ENCODE data around the gene NPEPL1.
"Not testable (repeated sequence)": the region's sequence is repeated elsewhere in the genome, so short reads cannot be mapped to it uniquely, and the experiment has no call there.

NPEPL1 gene, protein sequence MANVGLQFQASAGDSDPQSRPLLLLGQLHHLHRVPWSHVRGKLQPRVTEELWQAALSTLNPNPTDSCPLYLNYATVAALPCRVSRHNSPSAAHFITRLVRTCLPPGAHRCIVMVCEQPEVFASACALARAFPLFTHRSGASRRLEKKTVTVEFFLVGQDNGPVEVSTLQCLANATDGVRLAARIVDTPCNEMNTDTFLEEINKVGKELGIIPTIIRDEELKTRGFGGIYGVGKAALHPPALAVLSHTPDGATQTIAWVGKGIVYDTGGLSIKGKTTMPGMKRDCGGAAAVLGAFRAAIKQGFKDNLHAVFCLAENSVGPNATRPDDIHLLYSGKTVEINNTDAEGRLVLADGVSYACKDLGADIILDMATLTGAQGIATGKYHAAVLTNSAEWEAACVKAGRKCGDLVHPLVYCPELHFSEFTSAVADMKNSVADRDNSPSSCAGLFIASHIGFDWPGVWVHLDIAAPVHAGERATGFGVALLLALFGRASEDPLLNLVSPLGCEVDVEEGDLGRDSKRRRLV

DNA sequence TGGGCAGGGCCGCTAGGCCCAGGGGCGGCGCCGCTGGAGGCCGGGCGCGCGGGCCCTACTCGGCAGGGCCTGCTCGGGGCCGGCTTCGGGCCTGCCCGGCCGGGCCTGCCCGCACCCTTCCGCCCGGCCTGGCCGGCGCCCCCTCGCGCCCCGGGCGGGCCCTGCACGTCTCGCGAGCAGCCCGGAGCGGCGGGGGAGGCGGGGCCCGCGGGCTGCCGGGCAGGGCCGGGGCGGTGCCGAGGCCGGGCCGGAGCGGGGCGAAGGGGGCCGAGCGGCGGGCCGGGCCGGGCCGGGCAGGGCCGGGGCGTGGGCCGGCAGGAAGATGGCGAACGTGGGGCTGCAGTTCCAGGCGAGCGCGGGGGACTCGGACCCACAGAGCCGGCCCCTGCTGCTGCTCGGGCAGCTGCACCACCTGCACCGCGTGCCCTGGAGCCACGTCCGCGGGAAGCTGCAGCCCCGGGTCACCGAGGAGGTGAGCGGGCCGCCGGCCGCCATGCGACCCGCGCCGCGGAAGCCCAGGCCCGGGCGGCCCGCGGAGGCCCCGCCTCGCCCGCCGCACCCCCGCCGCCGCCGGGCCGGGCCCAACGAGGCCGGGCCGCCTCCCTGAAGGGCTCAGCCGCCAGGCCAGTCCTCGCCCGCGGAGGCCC, at the start of gene NPEPL1:
NPEPL1 (plus strand) TSS at position 222 of the 647 bp plus-strand sequence; CDS start at position 323, 101 bp downstream.
- peaks cover 27% of the 10 kb centered on the region for H3K36me3 ChIP-seq (ENCODE audit: control insufficient read depth, insufficient read depth, low read length, severe bottlenecking)
- peak within 1 kb of the TSS; percentile 88 for H3K9ac ChIP-seq (ENCODE audit: low read length)
- H3K9me3 ChIP-seq (ENCODE audit: control insufficient read depth, low read length), result no peaks in the 10 kb centered on the region
- peaks cover 38% of the 10 kb centered on the region for H3K4me1 ChIP-seq (ENCODE audit: control insufficient read depth, insufficient read depth, low read length)
- peak; percentile 92 for DNase-seq (ENCODE audit: low read depth)
- peak within 1 kb of the TSS; percentile 80 for H3K4me3 ChIP-seq (ENCODE audit: low read length)
- no peaks in the 10 kb centered on the region for H3K27me3 ChIP-seq (replicated peaks; ENCODE audit: control insufficient read depth, insufficient read depth, low read length)

DNA sequence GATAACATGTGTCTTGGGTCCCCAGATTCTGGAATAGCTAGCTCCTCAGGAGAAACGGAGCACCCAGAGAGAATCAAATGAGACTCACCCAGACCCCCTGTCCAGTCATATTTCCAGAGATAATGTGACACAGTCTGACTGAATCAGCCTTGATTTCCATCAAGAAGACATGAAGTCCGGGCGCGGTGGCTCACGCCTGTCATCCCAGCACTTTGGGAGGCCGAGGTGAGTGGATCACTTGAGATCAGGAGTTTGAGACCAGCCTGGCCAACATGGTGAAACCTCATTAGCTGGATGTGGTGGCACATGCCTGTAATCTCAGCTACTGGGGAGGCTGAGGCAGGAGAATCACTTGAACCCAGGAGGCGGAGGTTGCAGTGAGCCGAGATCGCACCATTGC, 49.7 kb upstream of the NPEPL1 start:
- H3K4me3 ChIP-seq (ENCODE audit: low read length); DNase-seq (ENCODE audit: low read depth); H3K36me3 ChIP-seq (ENCODE audit: control insufficient read depth, insufficient read depth, low read length, severe bottlenecking); H3K9ac ChIP-seq (ENCODE audit: low read length); H3K9me3 ChIP-seq (ENCODE audit: control insufficient read depth, low read length); H3K27me3 ChIP-seq (replicated peaks; ENCODE audit: control insufficient read depth, insufficient read depth, low read length): not testable (repeated sequence)
- H3K4me1 ChIP-seq (ENCODE audit: control insufficient read depth, insufficient read depth, low read length), result peaks cover 15% of the 10 kb centered on the region

DNA sequence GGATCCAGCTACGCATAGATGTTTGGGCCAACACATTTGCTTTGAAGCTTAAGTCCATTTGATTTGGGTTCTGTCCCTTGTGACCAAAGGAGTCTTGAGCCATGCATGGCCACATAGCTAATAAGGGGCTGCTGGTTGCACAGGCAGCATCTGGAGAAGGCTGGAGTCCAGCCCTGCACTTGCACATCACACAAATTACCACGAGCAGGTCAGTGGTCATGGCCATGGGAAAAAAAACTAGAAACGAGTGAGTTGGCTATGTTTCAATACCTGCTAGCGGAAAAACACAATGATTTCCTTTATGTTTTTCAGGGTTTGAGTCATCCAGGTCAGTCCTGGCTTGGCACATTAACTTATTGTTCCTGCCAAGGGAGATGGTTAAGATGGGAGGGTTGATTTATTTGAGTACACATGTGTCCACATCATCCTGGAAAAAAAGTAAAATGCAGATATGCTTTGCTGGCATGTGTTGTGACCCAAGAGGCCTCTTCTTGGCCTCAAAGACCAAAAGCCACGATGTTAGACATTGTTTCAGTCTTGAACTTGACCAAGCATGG, 47.1 kb upstream of the NPEPL1 start:
- DNase-seq (ENCODE audit: low read depth), result no peak
- no peaks in the 10 kb centered on the region for H3K9me3 ChIP-seq (ENCODE audit: control insufficient read depth, low read length)
- no peaks in the 10 kb centered on the region for H3K27me3 ChIP-seq (replicated peaks; ENCODE audit: control insufficient read depth, insufficient read depth, low read length)
- H3K9ac ChIP-seq (ENCODE audit: low read length), result no peak overlapping the region
- H3K4me1 ChIP-seq (ENCODE audit: control insufficient read depth, insufficient read depth, low read length), result peaks cover 18% of the 10 kb centered on the region
- H3K36me3 ChIP-seq (ENCODE audit: control insufficient read depth, insufficient read depth, low read length, severe bottlenecking), result no peaks in the 10 kb centered on the region
- H3K4me3 ChIP-seq (ENCODE audit: low read length), result no peak overlapping the region

DNA sequence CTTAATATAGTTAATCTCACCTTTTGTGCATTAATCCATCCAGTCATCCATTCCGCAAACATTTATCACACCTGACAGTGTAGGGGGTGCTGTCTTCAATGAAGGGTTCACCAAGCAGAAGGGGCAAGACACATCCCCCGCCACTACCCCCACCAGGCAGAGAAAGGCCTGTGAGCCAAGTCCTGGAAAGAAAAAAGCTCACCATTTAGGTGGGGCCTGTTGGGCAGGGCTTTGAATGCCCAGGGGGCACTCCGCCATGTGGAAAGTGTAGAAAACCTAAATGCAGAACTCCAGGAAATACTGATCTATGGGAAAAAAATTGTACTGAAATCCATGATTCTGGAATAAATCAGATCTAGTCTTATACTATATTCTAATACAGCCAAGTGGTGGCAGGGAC, 46.3 kb upstream of the NPEPL1 start:
- DNase-seq (ENCODE audit: low read depth), result no peak
- no peaks in the 10 kb centered on the region for H3K36me3 ChIP-seq (ENCODE audit: control insufficient read depth, insufficient read depth, low read length, severe bottlenecking)
- no peak overlapping the region for H3K4me3 ChIP-seq (ENCODE audit: low read length)
- H3K9ac ChIP-seq (ENCODE audit: low read length), result no peak overlapping the region
- H3K9me3 ChIP-seq (ENCODE audit: control insufficient read depth, low read length), result no peaks in the 10 kb centered on the region
- H3K4me1 ChIP-seq (ENCODE audit: control insufficient read depth, insufficient read depth, low read length), result peaks cover 18% of the 10 kb centered on the region
- no peaks in the 10 kb centered on the region for H3K27me3 ChIP-seq (replicated peaks; ENCODE audit: control insufficient read depth, insufficient read depth, low read length)

DNA sequence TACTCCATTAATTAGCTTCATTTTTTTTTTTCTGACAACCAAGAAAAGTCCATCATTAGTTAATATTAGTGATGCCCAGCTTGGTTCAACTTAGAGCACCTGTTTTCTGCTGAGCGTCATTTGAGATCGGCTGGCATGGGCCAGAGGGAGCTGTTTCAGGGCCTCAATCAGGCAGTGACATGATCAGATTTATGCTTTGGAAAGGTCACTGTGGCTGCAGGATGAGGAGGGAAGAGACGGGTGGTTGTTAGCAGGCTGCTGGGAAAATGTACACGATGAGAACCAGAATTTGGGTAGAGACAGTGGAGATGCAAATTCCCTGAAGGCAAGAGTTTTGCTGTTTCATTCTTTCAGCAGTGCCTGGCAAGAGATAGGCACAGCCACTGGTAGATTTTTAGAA, 45.9 kb upstream of the NPEPL1 start:
- H3K4me1 ChIP-seq (ENCODE audit: control insufficient read depth, insufficient read depth, low read length), result peaks cover 18% of the 10 kb centered on the region
- H3K9ac ChIP-seq (ENCODE audit: low read length), result no peak overlapping the region
- H3K36me3 ChIP-seq (ENCODE audit: control insufficient read depth, insufficient read depth, low read length, severe bottlenecking), result no peaks in the 10 kb centered on the region
- H3K27me3 ChIP-seq (replicated peaks; ENCODE audit: control insufficient read depth, insufficient read depth, low read length), result no peaks in the 10 kb centered on the region
- no peak for DNase-seq (ENCODE audit: low read depth)
- H3K4me3 ChIP-seq (ENCODE audit: low read length), result no peak overlapping the region
- H3K9me3 ChIP-seq (ENCODE audit: control insufficient read depth, low read length), result no peaks in the 10 kb centered on the region

DNA sequence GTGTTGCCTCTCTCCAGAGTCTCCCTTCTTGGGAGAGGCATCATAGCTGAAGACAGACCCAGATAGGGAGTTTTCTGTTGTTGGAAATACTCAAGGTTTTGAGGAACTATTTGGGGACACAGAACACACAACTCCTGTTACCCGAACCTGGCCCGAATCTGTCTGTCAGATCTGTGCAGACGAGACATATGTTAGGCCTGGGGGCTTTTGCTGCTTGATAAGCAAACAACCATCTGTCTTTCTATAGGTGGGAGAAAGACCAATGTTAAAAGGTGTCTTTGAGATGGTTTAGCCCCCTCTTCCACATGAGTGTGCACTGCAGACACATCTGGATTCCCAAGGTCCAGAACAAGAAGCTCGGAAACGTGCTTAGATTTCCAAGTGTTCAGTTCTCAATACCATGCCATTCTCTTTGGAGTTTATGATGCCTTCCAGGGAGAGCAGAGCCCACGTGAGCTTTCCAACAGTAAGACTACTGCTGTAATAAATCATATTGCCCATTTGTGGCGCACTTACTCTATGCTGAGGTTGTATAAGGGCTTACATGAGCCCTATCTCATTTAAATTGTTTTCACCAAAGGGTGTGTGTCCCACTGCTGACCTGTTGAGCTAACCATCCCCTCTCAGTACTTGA, 45.3 kb upstream of the NPEPL1 start:
- no peaks in the 10 kb centered on the region for H3K27me3 ChIP-seq (replicated peaks; ENCODE audit: control insufficient read depth, insufficient read depth, low read length)
- no peak for DNase-seq (ENCODE audit: low read depth)
- no peak overlapping the region for H3K4me3 ChIP-seq (ENCODE audit: low read length)
- no peaks in the 10 kb centered on the region for H3K9me3 ChIP-seq (ENCODE audit: control insufficient read depth, low read length)
- no peak overlapping the region for H3K9ac ChIP-seq (ENCODE audit: low read length)
- no peaks in the 10 kb centered on the region for H3K36me3 ChIP-seq (ENCODE audit: control insufficient read depth, insufficient read depth, low read length, severe bottlenecking)
- peaks cover 18% of the 10 kb centered on the region for H3K4me1 ChIP-seq (ENCODE audit: control insufficient read depth, insufficient read depth, low read length)

DNA sequence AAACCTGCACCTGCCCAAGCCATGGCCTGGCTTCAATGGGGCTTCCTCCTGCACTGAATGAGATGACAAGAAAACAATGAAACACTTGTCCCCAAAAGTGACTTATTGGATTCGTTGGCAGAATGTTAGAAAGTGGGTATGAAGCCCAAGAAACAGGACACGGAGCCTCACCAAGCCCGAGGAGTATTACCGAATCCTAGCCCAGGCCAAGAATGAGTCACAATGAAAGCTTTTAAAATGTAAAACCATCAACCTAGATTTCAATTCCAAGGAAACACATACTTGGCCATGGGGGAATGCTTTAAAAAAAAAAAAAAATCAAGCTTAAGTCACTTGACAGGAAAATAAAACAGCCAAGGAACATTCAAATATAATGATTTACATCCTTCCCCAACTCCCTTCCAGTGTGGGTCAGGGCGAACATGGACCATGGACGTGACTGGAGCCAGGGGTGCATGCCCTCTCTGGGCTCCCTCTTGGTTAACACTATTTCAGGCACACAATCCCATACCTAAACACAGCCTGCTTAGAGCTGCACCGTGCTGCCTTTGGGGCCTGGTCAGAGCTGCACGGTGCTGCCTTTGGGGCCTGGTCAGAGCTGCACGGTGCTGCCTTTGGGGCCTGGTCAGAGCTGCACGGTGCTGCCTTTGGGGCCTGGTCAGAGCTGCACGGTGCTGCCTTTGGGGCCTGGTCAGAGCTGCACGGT, 44.7 kb upstream of the NPEPL1 start:
- Histone ChIP-seq H3K4me1 (ENCODE audit: control insufficient read depth, insufficient read depth, low read length) (peaks cover 20% of the 10 kb centered on the region), H3K9me3 (ENCODE audit: control insufficient read depth, low read length) (no peaks in the 10 kb centered on the region), H3K9ac (ENCODE audit: low read length) (peak overlapping the region; percentile 7), H3K27me3 (replicated peaks; ENCODE audit: control insufficient read depth, insufficient read depth, low read length) (no peaks in the 10 kb centered on the region), H3K36me3 (ENCODE audit: control insufficient read depth, insufficient read depth, low read length, severe bottlenecking) (no peaks in the 10 kb centered on the region), H3K4me3 (ENCODE audit: low read length) (no peak overlapping the region)
- DNase-seq (ENCODE audit: low read depth), result peak; percentile 63

DNA sequence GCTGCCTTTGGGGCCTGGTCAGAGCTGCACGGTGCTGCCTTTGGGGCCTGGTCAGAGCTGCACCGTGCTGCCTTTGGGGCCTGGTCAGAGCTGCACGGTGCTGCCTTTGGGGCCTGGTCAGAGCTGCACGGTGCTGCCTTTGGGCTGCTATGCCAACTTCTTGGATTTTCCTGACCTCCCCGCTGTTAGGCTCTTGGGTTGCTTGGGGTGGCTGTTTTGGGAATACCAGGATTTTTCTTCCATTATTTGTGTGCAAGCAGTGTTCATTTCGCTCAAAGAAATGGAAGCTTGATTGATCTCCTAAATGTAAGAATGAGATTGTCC, 44.1 kb upstream of the NPEPL1 start:
- H3K9ac ChIP-seq (ENCODE audit: low read length); DNase-seq (ENCODE audit: low read depth); H3K4me3 ChIP-seq (ENCODE audit: low read length): not testable (repeated sequence)

DNA sequence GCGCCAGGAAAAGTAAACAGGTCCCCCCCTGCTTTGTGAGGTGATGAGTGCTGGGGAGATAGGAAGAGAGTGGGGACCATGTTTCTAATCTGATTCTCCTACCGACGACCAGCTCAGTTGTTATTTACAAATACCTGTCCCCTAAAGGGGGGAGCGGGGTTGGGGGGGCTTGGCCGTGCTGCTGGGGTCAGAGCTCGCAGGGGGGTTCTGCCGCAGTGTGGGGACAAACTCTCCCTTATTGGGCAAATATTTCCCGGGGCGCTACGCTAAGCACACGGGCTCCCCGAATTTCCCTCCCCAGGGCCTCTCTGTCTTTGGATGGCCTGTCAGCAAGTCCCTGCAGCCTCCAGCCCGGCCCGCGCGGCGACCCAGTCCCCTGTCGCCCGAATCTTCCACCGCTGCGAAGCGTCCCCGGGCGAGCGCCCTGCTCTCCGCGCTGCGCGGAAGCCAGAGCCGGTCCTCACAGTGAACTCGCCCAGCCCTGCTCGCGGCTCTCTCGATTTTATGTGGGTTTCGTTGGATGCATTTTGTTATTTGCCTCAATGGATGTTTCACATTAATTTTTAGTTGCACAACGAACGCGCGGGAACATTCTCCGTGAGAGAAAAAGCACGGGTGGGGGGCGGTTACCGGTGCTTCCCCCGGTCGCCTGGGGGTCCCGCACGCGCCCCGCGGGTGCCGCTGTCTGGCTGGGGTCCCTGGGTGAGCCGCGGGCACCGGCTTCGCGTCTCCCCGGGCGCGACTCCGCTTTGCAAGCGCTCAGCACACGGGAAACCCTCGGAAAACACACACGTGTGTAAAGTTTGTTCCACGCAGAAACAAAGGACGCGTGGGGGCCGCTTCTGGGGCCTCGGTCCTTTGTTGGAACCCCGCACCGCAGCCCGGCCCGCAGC, 43.1 kb upstream of the NPEPL1 start:
- no peaks in the 10 kb centered on the region for H3K27me3 ChIP-seq (replicated peaks; ENCODE audit: control insufficient read depth, insufficient read depth, low read length)
- no peaks in the 10 kb centered on the region for H3K36me3 ChIP-seq (ENCODE audit: control insufficient read depth, insufficient read depth, low read length, severe bottlenecking)
- peaks cover 35% of the 10 kb centered on the region for H3K4me1 ChIP-seq (ENCODE audit: control insufficient read depth, insufficient read depth, low read length)
- no peaks in the 10 kb centered on the region for H3K9me3 ChIP-seq (ENCODE audit: control insufficient read depth, low read length)
- H3K4me3 ChIP-seq (ENCODE audit: low read length), result peak overlapping the region; percentile 40
- no peak for DNase-seq (ENCODE audit: low read depth)
- H3K9ac ChIP-seq (ENCODE audit: low read length), result peak overlapping the region; percentile 100

More for the DNA sequence above, 44.1 kb upstream of the NPEPL1 start:
- not testable (repeated sequence) for H3K27me3 ChIP-seq (replicated peaks; ENCODE audit: control insufficient read depth, insufficient read depth, low read length); H3K9me3 ChIP-seq (ENCODE audit: control insufficient read depth, low read length); H3K36me3 ChIP-seq (ENCODE audit: control insufficient read depth, insufficient read depth, low read length, severe bottlenecking)
- H3K4me1 ChIP-seq (ENCODE audit: control insufficient read depth, insufficient read depth, low read length), result peaks cover 25% of the 10 kb centered on the region

DNA sequence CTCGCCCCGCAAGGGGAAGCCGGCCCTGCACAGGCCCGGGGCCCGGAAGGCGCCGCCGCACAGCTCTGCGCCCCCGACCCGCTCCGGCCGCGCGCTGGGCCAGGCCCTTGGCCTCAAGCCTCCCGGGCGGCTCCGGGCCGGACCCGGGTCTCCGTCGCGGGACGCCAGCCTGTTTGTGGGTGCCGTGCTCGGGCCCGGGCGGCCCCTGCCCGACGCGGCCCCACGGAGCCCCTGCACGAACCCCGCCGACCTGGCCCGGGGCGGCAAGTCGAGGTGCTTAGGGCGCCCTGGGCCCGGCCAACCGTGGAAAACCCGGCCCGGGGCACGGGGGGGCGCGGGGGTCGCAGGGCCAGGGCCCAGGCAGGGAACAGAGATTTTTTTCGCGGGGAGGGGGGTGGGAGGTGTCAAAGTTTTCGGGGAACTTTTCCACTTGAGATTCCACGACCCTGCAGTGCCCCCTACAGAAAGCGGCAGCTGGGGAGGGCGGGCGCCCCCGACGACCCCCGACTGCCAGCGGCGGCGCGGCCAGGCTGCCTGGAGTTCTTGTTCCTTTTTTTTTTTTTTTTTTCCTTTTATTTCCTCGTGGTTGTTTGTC, 42.3 kb upstream of the NPEPL1 start:
- no peak for DNase-seq (ENCODE audit: low read depth)
- no peaks in the 10 kb centered on the region for H3K9me3 ChIP-seq (ENCODE audit: control insufficient read depth, low read length)
- no peaks in the 10 kb centered on the region for H3K27me3 ChIP-seq (replicated peaks; ENCODE audit: control insufficient read depth, insufficient read depth, low read length)
- peak overlapping the region; percentile 100 for H3K4me3 ChIP-seq (ENCODE audit: low read length)
- peak overlapping the region; percentile 100 for H3K9ac ChIP-seq (ENCODE audit: low read length)
- H3K4me1 ChIP-seq (ENCODE audit: control insufficient read depth, insufficient read depth, low read length), result peaks cover 38% of the 10 kb centered on the region
- H3K36me3 ChIP-seq (ENCODE audit: control insufficient read depth, insufficient read depth, low read length, severe bottlenecking), result no peaks in the 10 kb centered on the region

Measured in adipocyte (in vitro differentiated cells).